SK-N-SH (cell line): ENCODE measurements around the gene CNP.

ENCODE experiments used
- CTCF ChIP-seq: fragments of 200-600 bp; sonication (generic); IDR thresholded peaks from 2 replicates; pipeline ENCODE4 v1.6.1; 2017; ENCODE audit warnings: antibody characterized with exemption, mild to moderate bottlenecking, moderate library complexity
- EP300 ChIP-seq, 2 experiments: IDR thresholded peaks; 2 replicates each; pipeline versions ENCODE4 v1.4.0 to v1.6.1; 2012; ENCODE audit warnings: borderline replicate concordance in 1 of 2, low read depth in 1 of 2, low read length in 1 of 2
- EZH2phosphoT487 ChIP-seq: fragments of 200-600 bp; sonication (generic); IDR thresholded peaks from 2 replicates; pipeline ENCODE4 v1.6.1; 2017; ENCODE audit warnings: low read depth, mixed run types, mild to moderate bottlenecking, antibody characterized with exemption, moderate library complexity, borderline replicate concordance
- FOSL2 ChIP-seq: IDR thresholded peaks from 2 replicates; pipeline ENCODE4 v1.4.0; 2012; ENCODE audit warnings: low read depth, mild to moderate bottlenecking, moderate library complexity, borderline replicate concordance
- NRF1 ChIP-seq: IDR thresholded peaks from 2 replicates; pipeline ENCODE4 v1.6.1; 2012; ENCODE audit warnings: low read depth, mild to moderate bottlenecking, low read length
- POLR2AphosphoS5 ChIP-seq: IDR thresholded peaks from 2 replicates; pipeline ENCODE4 v1.6.1; 2012; ENCODE audit warnings: low read depth, low read length
- SIN3A ChIP-seq: IDR thresholded peaks from 2 replicates; pipeline ENCODE4 v1.6.1; 2012; ENCODE audit warnings: low read depth, mild to moderate bottlenecking, low read length, moderate library complexity, borderline replicate concordance
- SMC3 ChIP-seq: IDR thresholded peaks from 2 replicates; pipeline ENCODE4 v1.6.1; 2012; ENCODE audit warnings: low read depth, low read length, improper control_type of control experiment
- TAF1 ChIP-seq: IDR thresholded peaks from 2 replicates; pipeline ENCODE4 v1.6.1; 2012; ENCODE audit warnings: low read depth, mild to moderate bottlenecking, low read length, moderate library complexity, borderline replicate concordance
- TEAD4 ChIP-seq: IDR thresholded peaks from 2 replicates; pipeline ENCODE4 v1.4.0; 2012; ENCODE audit warnings: mild to moderate bottlenecking, borderline replicate concordance; ENCODE audit not compliant: insufficient read depth
- ZBTB33 ChIP-seq: IDR thresholded peaks from 2 replicates; pipeline ENCODE4 v1.4.0; 2012; ENCODE audit warnings: low read depth, borderline replicate concordance
- TF ChIP-seq, protein P1 (sequence below): fragments of 150-350 bp; IDR thresholded peaks from 2 replicates; pipeline ENCODE4 v1.6.1; 2017; ENCODE audit warnings: antibody characterized with exemption, low read length, low read depth, borderline replicate concordance
- TF ChIP-seq, protein P2 (sequence below): IDR thresholded peaks from 2 replicates; pipeline ENCODE4 v1.4.0; 2012; ENCODE audit warnings: low read depth

DNA sequence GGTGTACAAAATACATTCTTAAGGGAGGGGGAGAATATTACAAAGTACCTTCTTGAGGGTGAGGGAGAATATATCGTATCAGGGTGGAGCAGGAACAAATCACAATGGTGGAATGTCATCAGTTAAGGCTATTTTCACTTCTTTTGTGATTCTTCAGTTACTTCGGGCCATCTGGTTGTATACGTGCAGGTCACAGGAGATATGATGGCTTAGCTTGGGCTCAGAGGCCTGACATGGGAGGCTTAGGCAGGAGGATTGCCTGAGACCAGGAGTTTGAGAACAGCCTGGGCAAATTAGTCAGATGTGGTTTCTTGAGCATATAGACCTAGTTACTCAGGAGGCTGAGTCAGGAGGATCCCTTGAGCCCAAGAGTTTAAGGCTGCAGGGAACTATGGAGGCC, 23.1 kb upstream of the CNP start:
- TF ChIP-seq CTCF (no peak), SMC3 (no peak), POLR2AphosphoS5 (no peak), EP300 (IDR thresholded peaks at IDR 0.05; ENCODE audit: borderline replicate concordance in 1 of 2, low read depth in 1 of 2, low read length in 1 of 2) (no peak), SIN3A (no peak), NRF1 (no peak), FOSL2 (no peak), EZH2phosphoT487 (no peak), TAF1 (no peak), ZBTB33 (no peak), TEAD4 (no peak)
- TF ChIP-seq, protein P1, sequence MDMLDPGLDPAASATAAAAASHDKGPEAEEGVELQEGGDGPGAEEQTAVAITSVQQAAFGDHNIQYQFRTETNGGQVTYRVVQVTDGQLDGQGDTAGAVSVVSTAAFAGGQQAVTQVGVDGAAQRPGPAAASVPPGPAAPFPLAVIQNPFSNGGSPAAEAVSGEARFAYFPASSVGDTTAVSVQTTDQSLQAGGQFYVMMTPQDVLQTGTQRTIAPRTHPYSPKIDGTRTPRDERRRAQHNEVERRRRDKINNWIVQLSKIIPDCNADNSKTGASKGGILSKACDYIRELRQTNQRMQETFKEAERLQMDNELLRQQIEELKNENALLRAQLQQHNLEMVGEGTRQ, result no peak
- TF ChIP-seq, protein P2, sequence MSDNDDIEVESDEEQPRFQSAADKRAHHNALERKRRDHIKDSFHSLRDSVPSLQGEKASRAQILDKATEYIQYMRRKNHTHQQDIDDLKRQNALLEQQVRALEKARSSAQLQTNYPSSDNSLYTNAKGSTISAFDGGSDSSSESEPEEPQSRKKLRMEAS, result no peak
